NCI-H2029 treated with DMSO at 0.1 percent for 48 hours (cell line): ENCODE measurements around the gene DVL3.
"Not testable (repeated sequence)": the region's sequence is repeated elsewhere in the genome, so short reads cannot be mapped to it uniquely, and the experiment has no call there.

Experiments used
- DNase-seq: peaks from one replicate; lab custom pipeline; 2025; lab: John Stamatoyannopoulos, UW

The DVL3 gene

GRCh38 chr3:184154885-184155643 lies at the start of gene DVL3:
DVL3 (plus strand) TSS chr3:184155377; CDS start chr3:184155636, 259 bp downstream.
- DNase-seq, result peak; percentile 23

- DNase-seq, result no peak
Measured at GRCh38 chr3:184110316-184110725, 44.9 kb upstream of the DVL3 start.

- DNase-seq, result no peak
Measured at GRCh38 chr3:184116017-184116416, 39.2 kb upstream of the DVL3 start.

GRCh38 chr3:184117636-184118035 lies 37.5 kb upstream of the DVL3 start:
- no peak for DNase-seq

- not testable (repeated sequence) for DNase-seq
Measured at GRCh38 chr3:184121031-184121430, 34.1 kb upstream of the DVL3 start.

- no peak for DNase-seq
Measured at GRCh38 chr3:184126006-184126405, 29.2 kb upstream of the DVL3 start.

- no peak for DNase-seq
Measured at GRCh38 chr3:184129012-184129411, 26.2 kb upstream of the DVL3 start.

- DNase-seq, result no peak
Measured at GRCh38 chr3:184132945-184133344, 22.2 kb upstream of the DVL3 start.

GRCh38 chr3:184133840-184134745 lies 21.1 kb upstream of the DVL3 start:
- DNase-seq, result peak; percentile 41

GRCh38 chr3:184134746-184135148 lies 20.4 kb upstream of the DVL3 start:
- DNase-seq, result no peak

- DNase-seq, result peak; percentile 86
Measured at GRCh38 chr3:184135149-184135910, 19.8 kb upstream of the DVL3 start, which contains the start of gene EIF2B5. EIF2B5 (plus strand) TSS chr3:184135358; CDS start chr3:184135386, 28 bp downstream.

- DNase-seq, result no peak
Measured at GRCh38 chr3:184135911-184136260, 19.3 kb upstream of the DVL3 start.

- DNase-seq, result no peak
Measured at GRCh38 chr3:184140436-184140835, 14.7 kb upstream of the DVL3 start.

- no peak for DNase-seq
Measured at GRCh38 chr3:184142199-184142598, 13.0 kb upstream of the DVL3 start.

GRCh38 chr3:184143327-184143726 lies 11.8 kb upstream of the DVL3 start:
- no peak for DNase-seq

- DNase-seq, result no peak
Measured at GRCh38 chr3:184144505-184144904, 10.7 kb upstream of the DVL3 start.

GRCh38 chr3:184145111-184145524 lies 10.1 kb upstream of the DVL3 start:
- DNase-seq, result peak; percentile 55

GRCh38 chr3:184145751-184146270 lies 9.4 kb upstream of the DVL3 start:
- DNase-seq, result no peak

GRCh38 chr3:184148076-184148475 lies 7.1 kb upstream of the DVL3 start:
- no peak for DNase-seq

GRCh38 chr3:184149123-184149522 lies 6.1 kb upstream of the DVL3 start:
- no peak for DNase-seq

GRCh38 chr3:184149770-184150169 lies 5.4 kb upstream of the DVL3 start:
- DNase-seq, result not testable (repeated sequence)
